NCI-H1436 treated with DMSO at 0.1 percent for 48 hours (cell line): ENCODE measurements around the gene SLC2A10.
"Not testable (repeated sequence)": the region's sequence is repeated elsewhere in the genome, so short reads cannot be mapped to it uniquely, and the experiment has no call there.

Experiments used
- DNase-seq: peaks from one replicate; lab custom pipeline; 2025; lab: John Stamatoyannopoulos, UW

The SLC2A10 gene

GRCh38 chr20:46709459-46710152 lies at the start of gene SLC2A10:
Gene SLC2A10, plus strand, starts transcription at chr20:46709649. Its CDS starts 88 bp downstream, at chr20:46709737.
- no peak for DNase-seq

DNA sequence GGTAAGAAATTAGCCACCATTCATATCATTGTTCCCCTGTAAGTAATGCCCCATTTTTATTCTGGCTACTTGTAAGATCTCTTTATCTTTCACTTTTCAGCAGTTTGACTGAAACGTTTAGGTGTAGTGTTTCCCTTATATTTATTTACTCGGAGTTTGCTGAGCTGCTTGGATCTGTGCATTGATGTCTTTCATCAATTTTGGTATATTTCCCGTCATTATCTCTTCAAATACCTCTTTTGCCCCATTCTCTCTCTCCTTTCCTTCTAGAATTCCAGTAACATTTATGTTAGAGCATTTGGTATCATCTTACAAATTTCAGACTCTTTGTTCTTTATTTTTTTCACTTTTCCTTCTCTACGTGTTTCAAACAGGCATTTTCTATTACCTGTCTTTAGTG lies 49.0 kb upstream of the SLC2A10 start:
- DNase-seq: no peak

DNA sequence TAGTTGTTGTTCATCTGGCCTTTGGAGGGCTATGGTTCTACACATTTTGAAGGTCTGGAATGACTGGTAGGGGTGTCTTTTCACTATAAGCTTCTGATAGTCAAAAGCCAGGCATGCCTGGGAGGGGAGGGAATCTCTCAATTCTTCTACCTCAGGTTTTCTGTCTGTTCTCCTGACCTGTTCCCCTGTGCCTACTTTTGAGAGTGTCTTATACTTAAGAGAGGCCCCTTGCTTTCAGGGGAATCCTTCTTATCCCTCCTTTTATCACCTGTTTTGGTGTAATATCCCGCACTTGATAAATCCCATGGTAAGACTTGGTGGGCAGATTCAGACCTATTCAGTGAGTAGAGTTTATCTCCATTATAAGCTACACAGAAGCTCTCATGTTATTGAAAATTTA lies 47.8 kb upstream of the SLC2A10 start:
- DNase-seq: no peak

DNA sequence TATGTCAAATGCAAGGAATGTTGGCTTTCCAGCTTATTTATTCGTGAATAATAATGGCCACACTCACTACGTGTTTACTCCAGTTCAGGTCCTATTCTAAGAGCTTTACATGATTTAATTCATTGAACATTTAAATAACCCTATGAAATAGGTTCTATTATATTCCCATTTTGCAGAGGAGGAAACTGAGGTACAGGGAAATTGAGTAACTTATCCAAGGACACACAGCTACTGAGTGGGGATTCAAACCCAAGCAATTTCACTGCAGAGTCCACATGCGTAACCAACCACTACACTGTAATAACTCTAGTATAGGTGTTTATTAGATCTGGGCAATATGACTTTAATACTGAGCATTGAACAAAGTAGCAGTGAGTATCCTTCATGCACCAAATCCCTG lies 45.9 kb upstream of the SLC2A10 start:
- DNase-seq: no peak

DNA sequence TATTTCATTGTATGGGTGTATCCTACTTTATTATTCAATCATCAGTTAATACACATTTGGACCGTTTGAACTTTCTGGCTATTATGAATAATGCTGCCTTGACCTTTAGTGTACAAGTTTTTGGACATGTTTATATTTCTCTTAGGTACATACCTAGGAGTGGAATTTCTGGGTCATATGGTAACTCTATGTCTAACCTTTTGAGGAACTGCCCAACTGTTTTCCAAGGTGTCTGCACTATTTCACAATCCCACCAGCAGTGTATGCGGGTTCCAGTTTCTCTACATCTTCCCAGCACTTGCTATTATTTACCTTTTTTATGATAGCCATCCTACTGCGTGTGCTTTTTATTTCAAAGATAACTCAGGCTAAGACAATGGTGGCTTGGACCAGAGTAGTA lies 43.8 kb upstream of the SLC2A10 start:
- no peak for DNase-seq

DNA sequence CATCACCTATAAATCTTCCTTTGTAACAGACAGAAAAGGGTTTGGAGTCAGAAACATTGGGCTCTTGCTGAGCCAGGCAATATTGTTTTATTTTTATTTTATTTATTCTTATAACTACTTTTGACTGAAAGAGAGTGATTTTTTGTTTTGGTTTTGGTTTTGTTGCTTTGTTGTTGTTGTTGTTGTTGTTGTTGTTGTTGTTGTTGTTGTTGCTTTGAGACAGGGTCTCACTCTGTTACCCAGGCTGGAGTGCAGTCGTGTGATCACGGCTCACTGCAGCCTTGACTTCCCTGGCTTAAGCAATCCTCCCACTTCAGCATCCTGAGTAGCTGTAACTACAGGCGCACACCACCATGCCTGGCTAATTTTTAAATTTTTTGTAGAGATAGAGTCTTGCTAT lies 43.1 kb upstream of the SLC2A10 start:
- no peak for DNase-seq

GRCh38 chr20:46666818-46667515 lies 42.5 kb upstream of the SLC2A10 start:
- DNase-seq: no peak

- no peak for DNase-seq
Measured at GRCh38 chr20:46670228-46670584, 39.2 kb upstream of the SLC2A10 start.

- DNase-seq: no peak
Measured at GRCh38 chr20:46670585-46671584, 38.6 kb upstream of the SLC2A10 start.

DNA sequence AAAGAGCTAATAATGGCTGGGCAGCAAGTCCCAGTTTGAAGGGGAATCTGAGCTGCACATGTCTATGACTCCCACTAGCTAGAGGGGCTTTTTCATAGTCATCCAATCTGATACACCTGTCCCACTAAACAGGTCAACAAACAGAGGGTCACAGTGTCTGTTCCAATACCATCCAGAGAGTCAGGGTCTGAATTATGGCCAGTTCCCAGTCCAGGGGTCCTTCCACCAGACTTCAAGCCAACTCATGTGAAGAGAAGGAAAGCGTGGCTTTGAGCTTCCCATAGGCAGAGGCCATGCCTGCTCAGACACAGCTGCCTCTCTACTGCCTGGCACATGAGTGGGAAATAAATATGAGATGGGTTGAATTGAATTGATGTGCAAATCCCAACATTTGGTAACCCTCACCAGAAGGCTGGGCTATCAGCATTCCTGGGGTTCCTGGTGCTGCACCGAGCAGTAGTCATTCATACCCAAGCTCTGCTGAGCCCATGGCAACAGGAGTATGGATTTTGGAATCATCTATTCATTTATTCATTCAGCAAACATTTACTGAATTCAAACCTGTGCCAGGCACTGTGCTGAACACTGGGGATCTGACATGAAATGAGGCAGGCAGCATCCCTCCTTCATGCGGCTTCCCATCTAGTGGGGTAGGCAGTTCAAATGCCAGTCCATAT lies 37.4 kb upstream of the SLC2A10 start:
- no peak for DNase-seq

DNA sequence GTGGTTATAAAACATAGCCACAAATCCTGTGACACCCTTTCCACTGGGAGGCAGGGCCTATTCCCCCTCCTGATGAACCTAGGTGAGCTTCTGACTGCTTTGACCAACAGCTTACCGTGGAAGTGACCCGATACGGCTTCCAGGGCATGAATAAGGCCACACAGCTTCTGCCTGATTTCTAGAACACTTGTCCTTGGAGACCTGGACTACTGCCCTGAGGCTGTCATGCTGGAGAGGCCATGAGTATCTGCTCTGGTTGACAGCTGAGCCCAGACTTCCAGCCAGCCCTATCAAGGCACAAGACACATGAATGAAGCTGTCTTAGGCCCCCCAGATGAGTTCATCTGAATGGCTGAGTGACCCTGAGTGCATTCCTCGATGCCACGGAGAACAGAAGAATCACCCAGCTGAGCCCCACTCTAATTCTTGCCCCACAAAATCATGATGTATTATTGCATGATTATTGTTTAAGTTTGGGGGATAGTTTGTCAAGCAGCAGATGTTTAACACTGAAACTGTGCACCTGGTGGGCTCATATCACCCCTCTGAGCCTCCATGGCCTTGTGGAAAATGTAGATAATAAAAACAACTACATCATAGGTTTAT lies 36.8 kb upstream of the SLC2A10 start:
- DNase-seq: no peak

DNA sequence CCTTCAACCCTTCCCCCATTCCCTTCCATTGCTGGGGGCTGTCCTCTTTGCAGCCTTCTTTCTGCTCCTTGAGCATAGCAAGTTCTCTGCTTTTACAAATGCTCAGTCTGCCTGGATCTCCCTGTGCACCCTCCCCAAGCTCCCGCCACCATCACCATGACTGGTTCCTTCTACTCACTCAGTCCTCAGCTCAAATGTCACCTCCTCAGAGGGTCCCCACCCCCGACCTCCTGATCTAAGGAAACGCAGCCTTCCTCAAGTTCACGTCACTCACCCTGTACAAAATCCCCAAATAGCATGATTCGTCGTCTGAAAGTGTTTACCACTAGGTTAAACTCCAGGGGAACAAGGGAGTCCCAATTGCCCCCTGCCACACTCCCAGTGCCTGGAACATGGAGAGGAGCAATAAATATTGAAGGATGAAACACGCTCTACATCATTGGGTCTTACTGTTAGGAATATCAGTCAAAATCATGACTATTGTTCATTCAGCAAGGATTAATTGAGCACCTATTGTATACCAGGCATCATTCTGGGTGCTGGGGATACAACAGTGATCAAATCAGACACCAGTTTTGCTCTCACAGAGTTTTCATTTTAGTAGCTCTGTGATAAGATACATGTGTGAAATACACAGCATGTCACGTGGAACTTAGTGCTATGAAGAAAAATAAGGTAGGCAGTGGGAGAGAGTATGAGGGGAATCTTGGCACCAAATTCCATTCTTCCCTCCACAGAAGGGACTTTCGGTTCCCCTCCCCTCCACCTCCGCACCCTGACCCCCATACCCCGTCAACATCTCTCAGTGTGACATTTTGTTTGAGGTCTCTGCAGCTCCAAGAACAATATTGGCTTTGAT lies 35.8 kb upstream of the SLC2A10 start:
- no peak for DNase-seq

- no peak for DNase-seq
Measured at GRCh38 chr20:46674253-46675083, 35.0 kb upstream of the SLC2A10 start.

GRCh38 chr20:46676649-46677316 lies 32.7 kb upstream of the SLC2A10 start:
- DNase-seq: not testable (repeated sequence)

DNA sequence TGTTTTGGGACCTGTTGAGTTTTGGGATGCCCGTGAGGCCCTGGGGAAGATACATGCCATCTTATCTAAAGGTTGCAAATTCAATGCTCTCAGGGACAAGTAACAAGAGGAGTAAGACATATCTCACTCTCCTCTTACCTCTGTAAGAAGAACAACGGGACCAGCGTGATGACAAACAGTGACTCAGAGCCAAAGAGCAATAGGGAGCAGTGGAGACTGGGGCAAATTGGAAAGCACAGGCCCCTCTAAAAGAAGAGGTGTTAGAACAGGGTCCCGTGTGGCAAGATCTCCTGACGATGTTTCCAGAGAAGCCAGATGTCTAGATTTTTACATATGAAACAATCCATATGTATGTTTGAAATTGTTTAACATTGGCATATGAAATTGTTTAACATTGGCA lies 31.8 kb upstream of the SLC2A10 start:
- no peak for DNase-seq

DNA sequence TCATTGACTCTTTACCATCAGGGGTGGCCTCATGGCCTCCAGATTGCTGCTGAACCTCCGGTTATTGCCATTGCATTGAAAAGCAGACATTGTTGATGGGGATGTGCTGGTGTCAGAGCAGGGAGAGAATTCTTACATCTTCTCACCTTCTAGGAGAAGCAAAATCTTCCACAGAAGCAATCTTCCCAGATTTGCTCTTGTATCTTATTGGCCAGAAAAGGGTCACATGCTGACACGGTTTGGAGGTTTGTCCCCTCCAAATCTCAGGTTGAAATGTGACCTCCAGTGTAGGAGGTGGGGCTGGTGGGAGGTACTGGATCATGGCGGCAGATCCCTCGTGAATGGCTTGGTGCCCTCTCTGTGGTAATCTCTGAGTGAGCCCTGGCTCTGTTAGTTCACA lies 30.9 kb upstream of the SLC2A10 start:
- no peak for DNase-seq

- no peak for DNase-seq
Measured at GRCh38 chr20:46680684-46681031, 28.8 kb upstream of the SLC2A10 start.

GRCh38 chr20:46681032-46681854 lies 28.2 kb upstream of the SLC2A10 start:
- no peak for DNase-seq
